OCI-M2 (cell line): ENCODE measurements around the gene HMOX1.
"Not testable (repeated sequence)": the region's sequence is repeated elsewhere in the genome, so short reads cannot be mapped to it uniquely, and the experiment has no call there.

ENCODE experiments used
- DNase-seq: peaks from one replicate; lab custom pipeline; 2025; ENCODE audit not compliant: unreplicated experiment; lab: John Stamatoyannopoulos, UW

HMOX1 gene

DNA sequence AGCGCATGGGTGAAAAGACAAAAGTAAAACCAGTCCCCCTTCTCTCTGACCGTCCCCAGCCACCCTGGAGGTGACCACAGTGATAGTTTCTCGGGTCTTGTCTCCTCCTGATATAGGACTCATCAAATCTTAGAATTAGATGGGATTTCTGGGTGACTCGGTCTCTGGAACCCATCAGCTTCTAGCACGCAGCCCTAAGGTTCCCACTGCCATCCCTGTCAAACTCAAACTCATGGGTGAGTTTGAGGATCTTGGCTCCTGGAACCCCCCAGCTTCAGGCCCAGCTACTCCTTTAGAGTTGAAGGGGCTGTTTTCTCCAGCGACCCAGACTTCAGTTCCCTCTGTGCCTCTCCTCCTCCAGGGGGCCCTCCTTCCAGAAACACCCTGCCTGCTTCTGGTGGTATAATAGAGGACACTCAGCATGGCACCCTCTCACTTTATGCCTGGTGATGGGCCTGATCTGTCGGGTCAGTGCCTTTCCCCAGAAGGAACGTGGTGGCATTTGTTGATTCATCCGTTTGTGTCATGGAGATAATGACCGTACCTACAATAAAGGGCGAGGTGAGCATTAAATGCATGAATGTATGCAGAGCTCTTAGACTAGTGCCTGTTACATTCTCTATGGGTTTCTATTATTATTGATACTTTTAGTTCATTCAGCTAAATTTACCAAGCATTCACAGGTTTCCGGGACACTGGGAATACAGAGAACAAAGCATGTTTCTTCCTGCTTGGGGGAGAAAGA, 50.8 kb downstream of the HMOX1 start:
- DNase-seq = no peak

DNA sequence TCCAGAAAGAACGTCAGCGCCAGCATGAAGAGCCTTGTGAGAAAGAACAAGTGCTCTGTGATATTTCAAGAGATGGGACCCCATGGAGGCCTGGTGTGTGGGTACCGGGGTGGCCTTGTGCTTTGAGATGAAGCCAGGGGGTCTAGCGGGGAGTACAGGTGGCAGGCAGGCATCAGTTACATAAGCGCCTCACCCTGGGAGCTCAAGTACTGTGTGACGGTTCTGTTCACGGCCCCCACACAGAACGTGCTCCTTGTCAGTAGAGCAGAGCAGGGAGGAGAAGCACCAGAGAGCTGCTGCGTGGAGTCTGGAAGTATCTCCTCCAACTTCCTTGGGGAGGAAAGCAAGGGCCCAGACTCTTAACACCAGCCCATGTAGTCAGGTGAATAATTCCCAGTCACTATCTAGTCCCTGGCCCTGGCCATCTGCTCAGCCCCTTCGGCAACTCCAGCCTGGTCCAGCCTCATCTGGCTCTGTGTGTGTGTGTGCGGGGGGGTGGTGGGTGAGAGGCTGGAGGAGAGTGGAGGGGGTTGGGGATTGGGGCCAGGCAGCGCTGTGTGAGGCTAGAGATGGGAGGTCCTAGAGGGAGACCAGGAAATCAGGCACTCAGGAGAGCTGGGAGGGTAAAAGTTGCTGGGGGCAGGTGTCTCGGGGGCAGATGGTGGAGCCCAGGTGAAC, 51.5 kb downstream of the HMOX1 start:
- DNase-seq = no peak

DNA sequence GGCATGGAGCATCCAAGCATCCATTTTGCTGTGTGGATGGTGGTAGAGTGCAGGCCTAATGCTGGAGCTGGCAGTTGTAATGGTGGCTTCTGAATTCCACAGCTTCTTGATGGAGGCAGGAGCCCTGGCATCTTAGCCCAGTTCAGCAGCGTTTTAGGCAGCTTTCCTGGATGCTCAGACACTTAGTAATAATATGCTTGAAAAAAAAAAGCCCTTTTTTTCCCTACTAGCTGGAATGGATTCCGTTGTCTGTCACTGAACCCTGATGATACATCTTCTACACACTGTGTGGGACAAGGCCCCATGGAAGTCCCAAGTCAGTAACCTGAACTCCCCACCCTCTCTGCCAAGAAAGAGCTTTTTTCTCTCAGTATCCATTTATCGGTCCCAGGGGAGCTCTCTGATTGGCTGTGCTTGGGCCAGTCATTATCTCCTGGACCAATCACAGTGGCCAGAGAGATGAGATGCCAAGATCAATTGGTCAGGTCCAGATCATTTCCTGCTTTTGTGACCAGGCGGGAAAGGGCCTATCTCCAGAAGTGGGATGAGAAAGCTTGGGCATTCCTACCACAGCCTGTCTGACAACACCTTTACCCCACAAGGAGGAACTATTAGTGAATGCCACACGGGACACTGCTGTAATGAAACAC, 53.3 kb downstream of the HMOX1 start:
- DNase-seq = no peak

DNA sequence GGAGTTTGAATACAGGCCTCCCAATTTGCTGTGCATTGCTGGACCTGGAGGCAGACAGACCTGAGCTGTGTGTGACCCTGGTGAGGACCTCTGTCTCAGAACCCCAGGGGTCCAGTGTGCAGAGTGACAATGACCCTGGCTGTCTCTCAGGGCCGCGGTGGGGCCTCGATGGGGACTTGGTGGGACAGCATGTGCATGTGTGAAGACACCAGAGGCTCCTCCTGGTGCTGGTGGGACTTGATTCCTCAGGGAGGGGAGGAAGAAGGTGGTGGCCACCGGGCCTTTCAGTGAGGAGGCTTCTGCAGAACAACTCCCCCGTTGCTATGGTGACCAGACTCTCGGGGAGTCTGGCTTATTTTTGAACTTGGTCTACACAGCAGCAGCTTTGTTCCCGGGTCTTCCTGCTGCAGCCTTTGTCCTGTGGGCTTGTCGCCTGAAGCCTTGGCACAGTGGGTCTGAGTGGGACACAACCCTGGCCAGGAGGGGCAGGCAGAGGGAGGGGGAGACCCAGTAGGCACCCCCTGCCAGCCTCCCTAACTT, 54.4 kb downstream of the HMOX1 start:
- DNase-seq = no peak

DNA sequence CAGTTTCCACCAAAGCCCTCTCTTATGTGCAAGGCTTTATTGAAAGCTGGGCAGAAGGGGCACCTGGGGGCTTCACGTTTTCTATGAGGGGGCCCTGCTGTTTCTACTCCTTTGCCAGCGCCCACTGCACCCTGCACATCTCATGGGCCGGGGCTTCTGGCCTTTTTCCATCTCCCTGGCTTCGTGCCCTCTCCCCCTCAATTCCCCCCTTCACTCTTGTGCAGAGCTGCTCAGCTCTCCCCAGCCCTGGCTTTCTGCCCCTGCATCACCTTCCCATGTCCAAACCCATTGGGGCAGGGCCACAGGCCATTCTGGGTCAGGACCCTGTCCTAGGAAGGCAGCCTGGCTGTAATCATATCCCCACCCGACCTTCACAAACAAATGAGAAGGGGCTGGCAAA, 55.5 kb downstream of the HMOX1 start:
- DNase-seq = no peak

GRCh38 chr22:35437049-35437448, 56.2 kb downstream of the HMOX1 start:
- DNase-seq = no peak

DNA sequence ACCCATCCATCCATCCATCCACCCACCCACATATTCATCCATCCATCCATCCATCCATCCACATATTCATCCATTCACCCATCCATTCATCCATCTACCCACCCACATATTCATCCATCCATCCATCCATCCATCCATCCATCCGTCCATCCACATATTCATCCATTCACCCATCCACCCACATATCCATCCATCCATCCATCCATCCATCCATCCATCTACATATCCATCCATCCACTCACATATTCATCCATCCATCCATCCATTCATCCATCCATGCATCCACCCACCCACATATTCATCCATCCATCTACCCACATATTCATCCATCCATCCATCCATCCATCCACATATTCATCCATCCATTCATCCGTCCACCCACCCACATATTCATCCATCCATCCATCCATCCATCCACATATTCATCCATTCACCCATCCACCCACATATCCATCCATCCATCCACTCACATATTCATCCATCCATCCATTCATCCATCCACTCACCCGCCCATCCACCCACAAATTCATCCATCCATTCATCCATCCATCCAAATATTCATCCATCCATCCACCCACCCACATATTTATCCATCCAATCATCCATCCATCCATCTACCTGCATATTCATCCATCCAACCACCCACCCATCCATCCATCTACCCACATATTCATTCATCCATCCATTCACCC, 57.9 kb downstream of the HMOX1 start:
- not testable (repeated sequence) for DNase-seq

GRCh38 chr22:35439365-35439717, 58.4 kb downstream of the HMOX1 start:
- no peak for DNase-seq

DNA sequence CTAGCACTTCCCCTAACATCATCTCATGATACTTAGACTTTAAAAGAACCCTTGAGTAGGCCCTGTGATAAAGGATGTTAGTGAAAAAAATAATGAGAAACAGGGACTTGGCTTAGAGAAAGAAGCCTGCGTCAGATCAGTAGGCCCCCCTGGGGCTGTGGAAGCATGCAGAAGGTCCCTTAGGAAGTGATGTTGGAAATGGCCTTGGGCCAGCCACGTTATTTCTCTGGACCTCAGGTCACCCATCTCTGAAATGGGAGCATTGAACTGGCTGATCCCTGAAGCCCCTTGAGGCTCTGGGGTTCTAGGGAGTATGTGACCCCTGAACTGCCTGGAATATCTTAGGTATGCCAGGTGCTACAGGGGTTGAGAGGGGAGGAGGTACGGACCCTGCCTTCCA, 59.2 kb downstream of the HMOX1 start:
- no peak for DNase-seq

DNA sequence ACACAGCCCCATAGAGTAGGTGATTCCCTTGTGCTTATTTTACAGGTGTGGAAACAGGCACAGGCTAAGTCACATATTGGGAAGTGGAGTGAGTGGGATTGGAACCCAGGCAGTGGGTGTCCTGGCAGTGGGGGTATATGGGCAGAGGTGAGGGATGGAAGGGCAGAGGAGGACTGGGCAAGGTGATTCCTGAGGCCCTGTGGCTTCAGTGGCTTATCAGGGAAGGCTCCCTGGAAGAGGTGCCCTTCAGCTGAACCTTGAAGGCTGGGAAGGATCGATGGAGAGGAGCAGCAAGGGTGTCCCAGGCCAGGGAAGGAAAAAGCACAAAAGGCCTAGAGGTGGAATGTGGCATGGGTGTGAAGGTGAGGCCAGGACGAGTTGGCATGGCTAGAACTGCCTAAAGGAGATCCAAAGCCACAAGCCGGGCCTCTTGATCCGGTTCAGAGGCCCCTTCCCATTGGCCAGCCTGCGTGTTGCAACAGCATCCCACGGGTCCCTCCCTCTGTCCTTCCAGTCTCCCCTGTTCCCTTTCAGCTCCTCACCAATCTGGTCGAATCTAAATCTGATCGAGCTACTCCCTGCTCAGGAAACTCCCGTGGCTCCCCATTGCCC, 60.7 kb downstream of the HMOX1 start:
- DNase-seq = no peak

DNA sequence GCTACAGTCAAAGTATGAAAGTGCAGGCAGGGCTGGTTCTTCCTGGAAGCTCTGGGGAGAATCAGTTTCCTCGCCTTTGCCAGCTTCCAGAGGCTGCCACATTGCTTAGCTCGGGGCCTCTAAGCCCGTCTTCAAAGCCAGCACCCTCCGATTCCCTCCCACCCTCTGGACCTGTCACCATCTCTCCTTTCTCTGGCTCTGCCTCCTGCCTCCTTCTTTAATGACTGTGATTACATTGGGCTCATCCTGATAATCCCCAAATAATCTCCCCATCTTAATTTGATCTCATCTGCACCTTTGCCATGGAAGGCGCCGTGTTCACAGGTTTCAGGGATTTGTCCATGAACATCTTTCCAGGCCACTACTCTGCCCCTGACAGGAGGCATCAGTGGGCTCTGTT, 61.6 kb downstream of the HMOX1 start:
- no peak for DNase-seq

GRCh38 chr22:35443338-35443737, 62.4 kb downstream of the HMOX1 start:
- no peak for DNase-seq
